IMR-90 (cell line): ENCODE measurements around the gene HOXC5. TPM values are rescaled to one million over a fixed set of nuclear protein-coding genes. Genes with fewer than 3 reads are reported as not detected.

Experiments
- ATAC-seq: fragments of 200-7000 bp; cut with Tn5 transposase; 2 replicates; pipeline ENCODE4 v1.9.1; 2020; ENCODE audit warnings: low read depth, mild to moderate bottlenecking, moderate library complexity
- BruUV-seq: library from RNA; stranded (reverse); fragments of 400-500 nt; replicated peaks from 2 replicates; lab custom pipeline; 2021; lab: Mats Ljungman, UMichigan
- CTCF ChIA-PET: fragments of 300-600 bp; formaldehyde crosslinking; extraction: SDS; loops from one replicate; lab custom pipeline; 2021; ENCODE audit warnings: antibody characterized with exemption; lab: Yijun Ruan, JAX
- POLR2A ChIA-PET: fragments of 300-600 bp; sonication (Branson Sonifier 250); formaldehyde crosslinking; loops from one replicate; lab custom pipeline; 2022; ENCODE audit warnings: antibody characterized with exemption; ENCODE audit not compliant: unreplicated experiment; lab: Charles Lee
- DNase-seq: peaks from one replicate; pipeline ENCODE4 v3.0.0; 2013
- H2AFZ ChIP-seq: replicated peaks from 2 replicates; pipeline ENCODE3; 2013; ENCODE audit warnings: low read length, mild to moderate bottlenecking; ENCODE audit not compliant: poor library complexity
- H2AK5ac ChIP-seq: 2 replicates; pipeline ENCODE4 v1.6.1; 2013; ENCODE audit warnings: low read depth, low read length, inconsistent platforms
- H2AK9ac ChIP-seq: replicated peaks from 2 replicates; pipeline ENCODE3; 2013; ENCODE audit warnings: mild to moderate bottlenecking, low read depth, low read length, moderate library complexity; ENCODE audit not compliant: poor library complexity
- H2BK120ac ChIP-seq: 2 replicates; pipeline ENCODE4 v1.6.1; 2013; ENCODE audit warnings: low read depth, low read length, inconsistent platforms
- H2BK15ac ChIP-seq: 3 replicates; pipeline ENCODE4 v1.6.1; 2013; ENCODE audit warnings: low read depth, low read length, inconsistent platforms
- H2BK20ac ChIP-seq: 2 replicates; pipeline ENCODE4 v1.6.1; 2013; ENCODE audit warnings: low read depth, mild to moderate bottlenecking, inconsistent platforms, low read length, moderate library complexity
- H2BK5ac ChIP-seq: 2 replicates; pipeline ENCODE4 v1.6.1; 2013; ENCODE audit warnings: mild to moderate bottlenecking, low read depth, low read length, inconsistent platforms; ENCODE audit not compliant: poor library complexity, severe bottlenecking
- H3K14ac ChIP-seq: replicated peaks from 2 replicates; pipeline ENCODE4 v1.6.1; 2013; ENCODE audit warnings: low read depth, low read length, inconsistent platforms
- H3K18ac ChIP-seq: 2 replicates; pipeline ENCODE4 v1.6.1; 2013; ENCODE audit warnings: low read depth, low read length, control low read depth
- H3K23ac ChIP-seq: 2 replicates; pipeline ENCODE4 v1.6.1; 2013; ENCODE audit warnings: low read depth, low read length, inconsistent platforms
- H3K27ac ChIP-seq: 2 replicates; pipeline ENCODE4 v1.5.1; 2013; ENCODE audit warnings: mild to moderate bottlenecking, control low read depth, low read length; ENCODE audit not compliant: insufficient read depth
- H3K27me3 ChIP-seq: 2 replicates; pipeline ENCODE4 v1.6.1; 2013; ENCODE audit warnings: low read length; ENCODE audit not compliant: control insufficient read depth, insufficient read depth
- H3K36me3 ChIP-seq: 2 replicates; pipeline ENCODE4 v1.6.1; 2013; ENCODE audit warnings: low read length, mixed read lengths; ENCODE audit not compliant: control insufficient read depth, insufficient read depth
- H3K4ac ChIP-seq: 2 replicates; pipeline ENCODE4 v1.6.1; 2013; ENCODE audit warnings: low read depth, low read length, inconsistent platforms
- H3K4me1 ChIP-seq: 2 replicates; pipeline ENCODE4 v1.6.1; 2013; ENCODE audit warnings: low read length, mixed read lengths; ENCODE audit not compliant: control insufficient read depth, insufficient read depth
- H3K4me2 ChIP-seq: 2 replicates; pipeline ENCODE4 v1.6.1; 2013; ENCODE audit warnings: low read depth, mild to moderate bottlenecking, control low read depth, low read length, moderate library complexity
- H3K4me3 ChIP-seq: 2 replicates; pipeline ENCODE4 v1.5.1; 2013; ENCODE audit warnings: low read depth, mild to moderate bottlenecking, control low read depth, low read length, moderate library complexity; ENCODE audit not compliant: insufficient read depth
- H3K56ac ChIP-seq: 2 replicates; pipeline ENCODE4 v1.6.1; 2013; ENCODE audit warnings: low read length, inconsistent platforms; ENCODE audit not compliant: insufficient read depth; ENCODE audit errors: extremely low read depth
- H3K79me1 ChIP-seq, 2 experiments: 2 replicates each; pipeline ENCODE4 v1.6.1; 2013; ENCODE audit warnings: low read length in 2 of 2, inconsistent platforms in 1 of 2, low read depth in 1 of 2
- H3K9ac ChIP-seq: 2 replicates; pipeline ENCODE4 v1.6.1; 2013; ENCODE audit warnings: low read depth, low read length, control low read depth
- H3K9me1 ChIP-seq: 2 replicates; pipeline ENCODE4 v1.6.1; 2013; ENCODE audit warnings: low read length, inconsistent platforms; ENCODE audit not compliant: insufficient read depth
- H3K9me3 ChIP-seq: 2 replicates; pipeline ENCODE4 v1.6.1; 2013; ENCODE audit warnings: low read length; ENCODE audit not compliant: control insufficient read depth, insufficient read depth
- H4K20me1 ChIP-seq: 2 replicates; pipeline ENCODE4 v1.6.1; 2013; ENCODE audit warnings: low read length, inconsistent platforms; ENCODE audit not compliant: insufficient read depth
- H4K5ac ChIP-seq: 2 replicates; pipeline ENCODE4 v1.6.1; 2013; ENCODE audit warnings: mild to moderate bottlenecking, low read depth, low read length, control low read depth
- H4K8ac ChIP-seq, 2 experiments: 2 replicates each; pipeline ENCODE4 v1.6.1; 2013; ENCODE audit warnings: low read depth in 2 of 2, low read length in 2 of 2, control low read depth in 1 of 2, inconsistent platforms in 1 of 2
- H4K91ac ChIP-seq: 2 replicates; pipeline ENCODE4 v1.6.1; 2013; ENCODE audit warnings: low read depth, low read length, inconsistent platforms; ENCODE audit not compliant: insufficient read depth
- BHLHE40 ChIP-seq: fragments of 150-350 bp; IDR thresholded peaks from 2 replicates; pipeline ENCODE4 v1.6.1; 2016; ENCODE audit warnings: mild to moderate bottlenecking, low read depth, low read length
- CEBPB ChIP-seq: IDR thresholded peaks from 2 replicates; pipeline ENCODE4 v1.6.1; 2012; ENCODE audit warnings: low read depth, low read length, improper control_type of control experiment
- CHD1 ChIP-seq: IDR thresholded peaks from 2 replicates; pipeline ENCODE4 v1.6.1; 2012; ENCODE audit warnings: low read depth, low read length, improper control_type of control experiment
- FOS ChIP-seq: fragments of 150-350 bp; IDR thresholded peaks from 2 replicates; pipeline ENCODE4 v1.6.1; 2016; ENCODE audit warnings: low read depth, low read length
- MAFK ChIP-seq: IDR thresholded peaks from 2 replicates; pipeline ENCODE4 v1.6.1; 2012; ENCODE audit warnings: low read depth, low read length, improper control_type of control experiment
- MAZ ChIP-seq: IDR thresholded peaks from 2 replicates; pipeline ENCODE4 v1.6.1; 2012; ENCODE audit warnings: low read depth, mild to moderate bottlenecking, low read length, improper control_type of control experiment, moderate library complexity, borderline replicate concordance
- MXI1 ChIP-seq: IDR thresholded peaks from 2 replicates; pipeline ENCODE4 v1.6.1; 2012; ENCODE audit warnings: low read depth, mild to moderate bottlenecking, low read length, moderate library complexity, borderline replicate concordance
- NFE2L2 ChIP-seq: fragments of 150-350 bp; IDR thresholded peaks from 2 replicates; pipeline ENCODE4 v1.6.1; 2016; ENCODE audit warnings: low read depth, mild to moderate bottlenecking, low read length
- POLR2A ChIP-seq: IDR thresholded peaks from 2 replicates; pipeline ENCODE4 v1.6.1; 2012; ENCODE audit warnings: mild to moderate bottlenecking, low read depth, low read length
- RAD21 ChIP-seq: IDR thresholded peaks from 2 replicates; pipeline ENCODE4 v1.6.1; 2012; ENCODE audit warnings: low read length, improper control_type of control experiment
- RCOR1 ChIP-seq: IDR thresholded peaks from 2 replicates; pipeline ENCODE4 v1.6.1; 2012; ENCODE audit warnings: mild to moderate bottlenecking, low read length, improper control_type of control experiment; ENCODE audit not compliant: insufficient replicate concordance
- RFX5 ChIP-seq: IDR thresholded peaks from 2 replicates; pipeline ENCODE4 v1.8.0; 2012; ENCODE audit warnings: low read depth, mild to moderate bottlenecking, low read length, moderate library complexity
- SMC3 ChIP-seq: fragments of 150-350 bp; IDR thresholded peaks from 2 replicates; pipeline ENCODE4 v1.6.1; 2016; ENCODE audit warnings: low read depth, mild to moderate bottlenecking, antibody characterized with exemption, low read length, moderate library complexity
- WGBS, 2 experiments: methylation state at CpG; one replicate each; pipeline versions ENCODE4 v1.1.5 to v1.1.7; 2013; ENCODE audit warnings: missing lambda C conversion rate in 2 of 2; ENCODE audit not compliant: insufficient read length in 1 of 2; ENCODE audit errors: extremely low coverage in 2 of 2; 5-methylcytosine and 5-hydroxymethylcytosine counted together
- dilution Hi-C: fragments of 300-500 bp; cut with HindIII; formaldehyde crosslinking; loops from one replicate; pipeline ENCODE4 v1.14.3; 2018; ENCODE audit warnings: low sequenced_read_pairs; ENCODE audit not compliant: unreplicated experiment
- in situ Hi-C: fragments of 300-500 bp; cut with MboI; formaldehyde crosslinking; loops from 3 replicates; pipeline ENCODE4 v1.14.3; 2019; ENCODE audit warnings: low sequenced_read_pairs, inconsistent platforms, mixed read lengths
- intact Hi-C: fragments of 100-400 bp; cut with micrococcal nuclease; formaldehyde crosslinking; loops from 2 replicates; pipeline ENCODE4 v1.10.0; 2022
- polyA plus RNA-seq, 3 experiments: library from polyadenylated mRNA; depleted of rRNA; stranded (reverse); fragments of >200 nt; gene quantifications; 2 replicates each; pipeline ENCODE4 v1.2.3, GENCODE V29; 2012; ENCODE audit warnings: low replicate concordance in 1 of 3
- total RNA-seq: library from RNA; depleted of rRNA; stranded (reverse); fragments of >200 nt; gene quantifications from 2 replicates; pipeline ENCODE4 v1.2.3, GENCODE V29; 2012
- TF ChIP-seq, protein P1 (sequence below): conservative IDR thresholded peaks from 2 replicates; pipeline ENCODE4 v1.5.1; 2012; ENCODE audit warnings: mild to moderate bottlenecking, low read depth, low read length, improper control_type of control experiment
- TF ChIP-seq, protein P2 (sequence below): fragments of 150-350 bp; IDR thresholded peaks from 2 replicates; pipeline ENCODE4 v1.6.1; 2017; ENCODE audit warnings: mild to moderate bottlenecking, antibody characterized with exemption, low read length, low read depth

HOXC5 gene
- total and polyA plus RNA-seq, 2 of the 4 experiments (the other 2 are of a cell fraction) = not detected

DNA sequence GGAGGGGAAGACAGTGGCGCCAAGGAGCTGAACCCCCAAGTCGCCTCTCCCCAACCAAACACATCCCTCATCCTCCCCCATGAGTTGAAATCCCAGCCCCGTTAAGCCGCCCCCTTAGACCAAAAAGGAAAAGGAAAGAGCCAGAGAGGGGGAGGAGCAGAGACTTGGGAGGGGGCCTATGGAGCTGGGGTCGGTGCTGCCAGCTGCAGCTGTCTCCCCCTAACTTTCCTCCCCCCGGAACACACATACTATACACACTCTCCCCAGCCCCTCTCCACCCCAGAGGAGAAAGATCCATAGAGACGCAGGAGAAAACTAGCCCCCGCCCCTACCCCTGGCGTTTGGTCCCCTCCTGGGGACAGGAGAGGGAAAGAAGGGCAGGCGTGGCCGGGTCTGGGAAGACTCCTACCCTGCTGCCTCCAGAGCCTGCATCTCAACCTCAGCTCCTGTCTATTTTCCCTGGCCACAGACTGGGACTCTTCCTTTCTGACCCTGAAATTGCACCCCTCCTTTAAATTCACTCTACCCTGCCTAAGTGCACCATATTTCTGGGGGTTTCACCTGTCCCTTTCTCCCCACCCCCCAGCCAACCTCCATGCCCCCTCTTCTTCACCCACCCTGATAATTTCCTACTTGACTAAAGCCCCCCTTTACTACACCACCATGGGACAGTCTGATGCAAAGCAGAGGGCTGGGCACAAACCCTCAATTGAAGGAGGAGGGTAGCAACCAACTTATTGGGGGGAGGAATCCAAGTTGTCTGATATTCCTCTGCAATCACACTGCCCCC is 34.5 kb upstream of the HOXC5 start:
- Histone ChIP-seq H3K56ac (no peak overlapping the region), H3K9me3 (peaks cover 15% of the 10 kb centered on the region), H2AK9ac (no peak overlapping the region), H2BK5ac (no peak overlapping the region), H3K27ac (no peak overlapping the region), H2BK120ac (no peak overlapping the region), H3K9ac (no peak overlapping the region), H3K14ac (no peak overlapping the region), H4K8ac (no peak overlapping the region), H2AFZ (no peak overlapping the region), H2BK20ac (no peak overlapping the region), H3K4me1 (peaks cover 2% of the 10 kb centered on the region; the same call in 1 of the 2 replicates), H3K27me3 (peaks cover 98% of the 10 kb centered on the region), H3K4me3 (no peak overlapping the region), H4K20me1 (no peaks in the 10 kb centered on the region), H3K36me3 (no peaks in the 10 kb centered on the region), H2AK5ac (no peak overlapping the region), H4K91ac (no peak overlapping the region), H4K5ac (no peak overlapping the region), H3K4me2 (no peak overlapping the region), H2BK15ac (no peak overlapping the region), H3K23ac (no peak overlapping the region), H3K4ac (no peak overlapping the region), H3K18ac (no peak overlapping the region), H3K9me1 (no peaks in the 10 kb centered on the region), H3K79me1 (no peaks in the 10 kb centered on the region)
- in situ Hi-C loops (loop anchor here (10.0 kb wide), 2 partner anchors 234 to 376 kb away; no protein-coding TSS in a partner anchor), intact Hi-C loops (no loop called here), dilution Hi-C loops (no loop called here)
- ChIA-PET POLR2A (no interaction called here), CTCF (interaction anchor here (1.1 kb wide), 2 partner anchors 193 to 203 kb away, joined by 3 to 4 read pairs; no protein-coding TSS in a partner anchor)
- BruUV-seq = no TSS peak
- ATAC-seq (no peak), DNase-seq (no peak)
- no CpG with 5 or more reads among the region's 11 CpGs for WGBS, 2 experiments
- TF ChIP-seq MAFK (no peak), MXI1 (no peak), RAD21 (no peak), MAZ (no peak), RFX5 (no peak), POLR2A (no peak), SMC3 (no peak), CHD1 (no peak), RCOR1 (no peak), BHLHE40 (no peak), NFE2L2 (no peak), FOS (no peak), CEBPB (no peak)
- TF ChIP-seq, protein P1, sequence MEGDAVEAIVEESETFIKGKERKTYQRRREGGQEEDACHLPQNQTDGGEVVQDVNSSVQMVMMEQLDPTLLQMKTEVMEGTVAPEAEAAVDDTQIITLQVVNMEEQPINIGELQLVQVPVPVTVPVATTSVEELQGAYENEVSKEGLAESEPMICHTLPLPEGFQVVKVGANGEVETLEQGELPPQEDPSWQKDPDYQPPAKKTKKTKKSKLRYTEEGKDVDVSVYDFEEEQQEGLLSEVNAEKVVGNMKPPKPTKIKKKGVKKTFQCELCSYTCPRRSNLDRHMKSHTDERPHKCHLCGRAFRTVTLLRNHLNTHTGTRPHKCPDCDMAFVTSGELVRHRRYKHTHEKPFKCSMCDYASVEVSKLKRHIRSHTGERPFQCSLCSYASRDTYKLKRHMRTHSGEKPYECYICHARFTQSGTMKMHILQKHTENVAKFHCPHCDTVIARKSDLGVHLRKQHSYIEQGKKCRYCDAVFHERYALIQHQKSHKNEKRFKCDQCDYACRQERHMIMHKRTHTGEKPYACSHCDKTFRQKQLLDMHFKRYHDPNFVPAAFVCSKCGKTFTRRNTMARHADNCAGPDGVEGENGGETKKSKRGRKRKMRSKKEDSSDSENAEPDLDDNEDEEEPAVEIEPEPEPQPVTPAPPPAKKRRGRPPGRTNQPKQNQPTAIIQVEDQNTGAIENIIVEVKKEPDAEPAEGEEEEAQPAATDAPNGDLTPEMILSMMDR = no peak
- TF ChIP-seq, protein P2, sequence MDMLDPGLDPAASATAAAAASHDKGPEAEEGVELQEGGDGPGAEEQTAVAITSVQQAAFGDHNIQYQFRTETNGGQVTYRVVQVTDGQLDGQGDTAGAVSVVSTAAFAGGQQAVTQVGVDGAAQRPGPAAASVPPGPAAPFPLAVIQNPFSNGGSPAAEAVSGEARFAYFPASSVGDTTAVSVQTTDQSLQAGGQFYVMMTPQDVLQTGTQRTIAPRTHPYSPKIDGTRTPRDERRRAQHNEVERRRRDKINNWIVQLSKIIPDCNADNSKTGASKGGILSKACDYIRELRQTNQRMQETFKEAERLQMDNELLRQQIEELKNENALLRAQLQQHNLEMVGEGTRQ = no peak
